Islet precursor cell (in vitro differentiated cells): ENCODE measurements around the gene MAP4K3.

Experiments
- DNase-seq: peaks from one replicate; pipeline ENCODE4 v3.0.0-alpha.2; 2018

MAP4K3 gene

DNA sequence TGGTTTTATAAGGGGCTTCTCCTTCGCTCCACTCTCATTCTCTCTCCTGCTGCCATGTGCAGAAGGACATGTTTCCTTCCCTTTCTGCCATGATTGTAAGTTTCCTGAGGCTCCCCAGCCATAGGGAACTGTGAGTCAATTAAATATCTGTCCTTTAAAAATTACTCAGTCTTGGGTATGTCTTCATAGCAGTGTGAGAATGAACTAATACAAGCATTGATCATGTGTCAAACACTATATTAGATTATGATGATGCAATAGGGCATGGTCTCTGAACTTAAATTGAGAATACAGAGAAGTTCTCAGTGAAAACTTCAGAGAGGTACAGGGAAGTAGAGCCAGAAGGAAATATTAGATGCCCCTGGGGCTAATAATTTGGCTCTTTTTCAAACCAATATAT, 5.9 kb upstream of the MAP4K3 start:
- no peak for DNase-seq

DNA sequence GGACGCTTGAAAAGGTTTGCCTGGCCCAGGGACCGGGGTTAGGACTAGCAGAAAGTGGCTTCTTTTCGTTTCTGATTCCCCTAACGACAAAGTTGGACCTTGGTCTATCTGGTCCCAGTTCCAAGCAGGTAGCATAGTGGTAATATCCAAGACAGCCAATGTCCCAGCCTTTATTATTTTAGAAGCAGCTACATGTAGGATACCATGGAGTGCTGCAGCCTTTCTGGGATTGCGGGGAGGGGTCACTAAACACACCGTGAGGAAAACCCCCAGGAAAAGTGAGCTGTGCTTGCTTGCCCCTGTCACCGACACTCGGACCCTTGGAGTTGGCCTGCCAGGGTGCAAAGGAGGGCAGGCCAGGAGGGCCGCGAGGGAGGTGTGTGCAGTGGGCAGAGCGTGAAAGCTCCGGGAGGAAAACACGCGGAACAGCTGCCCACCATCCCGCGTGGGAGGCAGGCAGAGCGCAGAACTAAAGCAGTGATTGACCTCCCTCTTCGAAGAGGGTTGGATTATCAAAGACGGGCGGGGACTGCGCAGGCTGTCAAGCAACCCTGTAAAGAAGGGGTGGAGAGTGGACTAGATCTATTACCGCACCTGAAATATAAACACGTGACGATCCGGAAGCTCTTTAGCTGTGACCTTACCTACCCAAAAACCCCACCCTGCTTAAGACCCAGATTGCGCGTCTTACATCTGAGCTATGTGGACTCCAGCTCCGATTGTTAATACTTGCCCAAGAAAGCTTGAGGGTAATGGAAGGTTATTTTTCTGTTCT, 624 bp upstream of the MAP4K3 start:
- peak; percentile 64 for DNase-seq

DNA sequence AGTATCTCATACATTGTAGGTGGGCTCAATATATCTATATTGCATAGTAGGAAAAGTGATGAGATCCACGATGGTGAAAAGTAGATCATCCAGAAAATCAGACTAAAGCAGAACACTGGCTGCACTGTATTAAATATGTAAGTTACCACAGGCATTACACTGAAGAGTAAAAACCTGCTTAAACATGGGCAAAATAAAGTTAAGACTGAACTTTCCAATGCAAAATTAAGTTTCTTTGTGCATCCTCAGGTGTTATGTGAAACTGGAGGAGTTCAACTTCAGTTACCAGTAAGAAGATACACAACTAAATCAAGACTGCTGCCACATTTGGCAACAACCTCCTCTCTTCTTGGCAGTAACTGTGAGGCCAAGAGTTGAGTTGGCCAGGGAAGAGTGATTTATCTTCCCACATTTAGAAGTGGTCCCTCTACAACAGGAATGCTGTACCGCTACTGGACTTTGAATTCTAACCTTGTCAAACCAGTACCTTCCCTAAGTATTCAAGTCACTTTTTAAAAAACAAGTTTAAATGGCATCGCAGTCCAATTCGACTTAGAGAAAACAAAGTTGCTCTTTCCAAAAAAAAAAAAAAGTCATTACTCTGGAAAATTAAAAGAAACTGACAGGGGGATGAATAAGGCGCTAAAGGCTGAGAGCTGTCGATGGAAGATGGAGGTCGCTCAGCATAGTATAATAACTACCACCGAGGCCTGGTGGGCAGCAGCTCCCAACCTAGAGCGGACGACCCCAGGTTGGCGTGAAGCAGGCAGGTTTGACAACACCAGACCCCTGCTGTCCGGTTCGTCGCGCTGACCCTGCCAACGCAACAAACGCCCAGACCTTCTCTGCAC, 1.1 kb downstream of the MAP4K3 start:
- no peak for DNase-seq

DNA sequence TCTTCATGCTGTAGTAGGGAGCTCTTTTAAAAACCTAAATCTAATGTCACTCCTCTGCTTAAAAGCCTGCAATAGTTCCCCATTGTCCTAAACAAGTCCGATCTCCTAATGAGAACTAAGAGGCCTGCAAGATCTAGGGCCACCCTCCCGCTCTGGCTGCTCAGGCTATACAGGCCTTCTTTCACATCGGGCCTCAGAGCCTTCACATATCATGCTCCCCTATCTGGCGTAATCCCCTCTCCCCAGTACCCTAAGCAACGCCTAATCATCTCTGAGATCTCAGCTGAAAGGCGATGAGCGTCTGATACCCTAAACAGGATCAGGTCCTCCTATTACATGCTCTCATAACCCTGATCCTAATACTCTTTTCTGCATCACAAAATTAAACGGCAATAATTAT, 1.9 kb downstream of the MAP4K3 start:
- no peak for DNase-seq

DNA sequence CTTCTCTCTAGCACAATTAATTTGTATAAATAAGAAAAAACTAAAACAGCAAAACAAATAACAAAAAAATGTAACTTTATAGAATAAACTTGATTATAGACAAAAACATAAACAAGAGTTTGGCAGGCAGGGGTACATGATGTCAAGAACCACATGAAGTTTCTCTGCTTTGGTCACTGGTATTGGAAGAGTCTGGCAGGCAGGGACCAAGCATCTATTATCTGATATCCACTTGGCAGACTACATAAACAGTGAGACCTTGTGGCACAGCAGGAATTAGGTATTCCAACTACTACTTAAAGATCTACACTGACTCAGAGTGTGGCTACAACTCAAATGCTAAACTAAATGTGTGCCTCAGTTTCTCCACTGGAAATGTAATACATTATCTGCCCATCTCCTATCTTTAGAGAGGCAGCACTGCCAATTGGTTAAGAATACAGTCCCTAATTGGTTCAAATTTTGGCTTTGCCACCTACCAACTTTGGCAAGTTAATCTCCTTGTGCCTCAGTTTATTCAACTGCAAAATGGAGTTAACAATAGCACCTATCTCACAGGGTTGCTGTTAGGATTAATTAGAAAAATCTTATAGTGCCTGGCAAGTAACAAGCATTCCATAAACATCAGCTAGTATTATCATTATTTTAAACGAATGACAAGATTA, 2.7 kb downstream of the MAP4K3 start:
- DNase-seq, result no peak

DNA sequence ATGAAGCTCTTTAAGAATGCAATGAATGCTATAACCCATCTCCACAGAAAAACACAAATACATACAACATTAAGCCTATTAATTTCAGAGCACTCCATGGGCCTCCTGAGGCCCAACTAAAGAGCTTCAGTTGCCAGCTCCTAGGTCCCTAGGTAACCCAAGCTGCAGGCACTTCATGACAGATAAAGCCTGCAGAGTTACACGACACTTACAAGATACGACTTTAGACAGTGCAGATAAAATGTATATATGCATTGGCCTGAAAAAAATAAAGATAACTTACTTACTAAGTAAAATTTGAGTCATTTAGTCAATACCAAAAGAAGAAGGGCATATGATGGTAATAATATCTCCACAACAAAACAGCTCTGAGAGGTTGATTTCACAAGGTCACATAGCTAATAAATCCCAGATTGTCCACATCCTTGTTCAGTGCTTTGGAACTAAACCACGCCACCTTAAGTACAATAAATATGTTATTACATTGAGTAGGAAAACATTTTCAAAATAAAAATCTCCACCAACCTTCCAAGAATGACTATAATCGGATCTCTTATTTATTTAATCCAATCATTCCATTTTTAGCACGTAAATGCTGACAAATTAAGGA, 3.4 kb downstream of the MAP4K3 start:
- no peak for DNase-seq

DNA sequence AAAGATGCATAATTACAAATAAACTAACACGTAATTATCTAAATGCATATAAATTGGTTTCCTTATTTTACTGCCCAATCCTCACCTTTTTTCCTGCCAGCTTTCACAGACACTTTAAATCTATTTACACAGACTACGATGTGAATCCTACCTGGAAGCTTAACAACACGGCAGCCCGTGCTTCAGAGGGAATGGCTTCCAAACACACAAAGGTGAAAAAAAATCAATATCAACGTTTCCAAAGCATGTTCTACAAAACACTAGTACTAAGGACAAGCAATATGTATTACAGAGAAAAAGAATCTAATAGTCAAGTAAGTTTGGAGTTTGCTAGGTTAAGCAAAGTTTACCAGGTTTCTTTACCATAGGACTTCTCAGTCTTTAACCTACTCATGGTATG, 4.4 kb downstream of the MAP4K3 start:
- no peak for DNase-seq

DNA sequence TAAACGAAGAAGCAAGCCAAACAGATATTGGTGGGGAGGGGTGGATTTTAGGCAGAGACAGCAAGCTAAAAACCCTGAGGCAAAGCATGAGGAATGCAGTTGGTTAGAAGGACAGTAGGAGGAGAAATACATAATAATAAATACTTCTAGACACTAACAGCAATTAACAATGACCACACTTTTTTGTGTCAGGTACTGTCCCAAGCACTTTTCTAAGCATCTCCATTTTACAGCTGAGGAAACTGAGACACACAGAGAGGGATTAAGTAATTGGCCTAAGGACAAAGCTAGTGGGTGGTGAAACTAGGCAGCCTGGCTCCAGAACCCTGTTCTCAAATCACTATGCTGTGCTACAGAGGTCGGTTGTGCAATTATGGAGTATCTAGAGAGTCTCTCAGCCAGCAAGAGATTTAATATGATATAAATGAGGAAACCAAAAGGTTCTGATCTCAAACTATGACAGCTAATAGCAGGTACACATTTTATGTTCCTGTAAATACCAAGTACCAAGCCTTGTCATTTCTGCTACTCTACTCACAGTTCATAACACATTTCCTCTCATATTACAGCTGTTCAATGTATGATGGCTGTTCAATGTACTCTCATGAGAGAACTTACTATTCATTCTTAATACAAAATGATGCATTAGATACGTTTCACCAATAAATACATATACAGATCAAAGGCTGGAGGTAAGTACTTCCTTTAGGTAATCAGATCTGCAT, 5.3 kb downstream of the MAP4K3 start:
- DNase-seq, result peak; percentile 66

DNA sequence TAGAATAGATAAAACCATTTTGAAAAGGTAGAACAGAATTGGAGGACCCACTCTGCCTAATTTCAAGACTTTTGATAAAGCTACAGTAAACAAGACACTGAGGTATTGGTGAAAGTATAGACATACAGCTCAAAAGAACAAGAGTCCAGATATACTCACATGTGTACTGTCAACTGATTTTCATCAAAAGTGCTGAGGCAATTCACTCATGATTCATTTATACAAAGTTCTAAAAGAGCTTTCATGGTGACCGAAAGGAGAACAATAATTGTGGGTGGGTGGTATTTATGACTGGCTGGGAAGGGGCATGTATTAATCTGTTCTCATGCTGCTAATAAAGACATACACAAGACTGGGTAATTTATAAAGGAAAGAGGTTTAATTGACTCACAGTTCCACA, 7.3 kb downstream of the MAP4K3 start:
- no peak for DNase-seq

DNA sequence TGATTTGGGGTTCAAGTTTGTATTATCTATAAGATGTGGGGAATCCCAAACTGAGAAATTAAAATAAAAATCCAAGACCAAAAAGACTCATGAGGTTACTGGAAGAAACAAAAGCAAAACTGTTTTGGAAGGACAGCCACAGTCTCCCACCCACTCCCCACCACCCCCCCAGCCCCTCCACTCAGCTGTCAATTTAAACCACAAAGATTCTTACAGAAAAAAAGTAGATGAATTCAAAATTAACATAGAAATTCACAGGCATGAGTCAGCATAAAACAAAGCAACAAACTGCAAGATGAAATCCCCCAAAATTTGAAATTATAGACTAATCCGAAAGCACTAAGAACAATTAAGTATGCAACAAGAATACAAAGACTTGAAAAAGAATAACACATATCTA, 12.1 kb downstream of the MAP4K3 start:
- no peak for DNase-seq

DNA sequence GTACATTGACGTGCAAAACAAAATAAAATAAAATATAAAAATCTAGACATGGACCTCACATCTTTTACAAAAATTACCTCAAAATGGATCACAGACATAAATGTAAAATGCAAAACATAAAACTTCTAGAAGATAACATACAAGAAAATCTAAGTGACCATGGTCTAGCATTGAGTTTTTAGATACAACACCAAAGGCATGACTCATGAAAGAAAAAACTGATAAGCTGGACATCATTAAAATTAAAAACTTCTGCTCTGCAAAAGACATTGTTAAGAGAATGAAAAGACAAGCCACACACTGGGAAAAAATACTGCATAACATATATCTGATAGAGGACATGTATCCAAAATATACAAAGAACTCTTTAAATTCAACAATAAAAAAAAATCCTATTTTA, 14.4 kb downstream of the MAP4K3 start:
- no peak for DNase-seq

DNA sequence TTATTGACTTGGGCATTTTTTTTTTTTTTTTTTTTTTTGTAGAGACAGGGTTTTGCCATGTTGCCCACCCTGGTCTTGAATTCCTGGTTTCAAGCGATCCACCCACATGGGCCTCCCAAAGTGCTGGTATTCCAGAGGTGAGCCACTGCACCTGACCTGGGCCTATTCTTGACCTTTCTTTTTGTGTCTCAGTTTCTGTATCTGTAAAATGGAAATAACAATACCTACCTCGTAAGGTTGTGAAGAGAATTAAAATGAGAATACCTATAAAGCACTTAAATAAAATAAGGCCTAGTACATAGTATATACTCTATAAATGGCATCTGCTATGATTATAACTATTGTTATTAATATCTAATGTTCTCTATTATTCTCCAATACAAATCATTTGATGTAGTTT, 15.7 kb downstream of the MAP4K3 start:
- DNase-seq, result no peak

DNA sequence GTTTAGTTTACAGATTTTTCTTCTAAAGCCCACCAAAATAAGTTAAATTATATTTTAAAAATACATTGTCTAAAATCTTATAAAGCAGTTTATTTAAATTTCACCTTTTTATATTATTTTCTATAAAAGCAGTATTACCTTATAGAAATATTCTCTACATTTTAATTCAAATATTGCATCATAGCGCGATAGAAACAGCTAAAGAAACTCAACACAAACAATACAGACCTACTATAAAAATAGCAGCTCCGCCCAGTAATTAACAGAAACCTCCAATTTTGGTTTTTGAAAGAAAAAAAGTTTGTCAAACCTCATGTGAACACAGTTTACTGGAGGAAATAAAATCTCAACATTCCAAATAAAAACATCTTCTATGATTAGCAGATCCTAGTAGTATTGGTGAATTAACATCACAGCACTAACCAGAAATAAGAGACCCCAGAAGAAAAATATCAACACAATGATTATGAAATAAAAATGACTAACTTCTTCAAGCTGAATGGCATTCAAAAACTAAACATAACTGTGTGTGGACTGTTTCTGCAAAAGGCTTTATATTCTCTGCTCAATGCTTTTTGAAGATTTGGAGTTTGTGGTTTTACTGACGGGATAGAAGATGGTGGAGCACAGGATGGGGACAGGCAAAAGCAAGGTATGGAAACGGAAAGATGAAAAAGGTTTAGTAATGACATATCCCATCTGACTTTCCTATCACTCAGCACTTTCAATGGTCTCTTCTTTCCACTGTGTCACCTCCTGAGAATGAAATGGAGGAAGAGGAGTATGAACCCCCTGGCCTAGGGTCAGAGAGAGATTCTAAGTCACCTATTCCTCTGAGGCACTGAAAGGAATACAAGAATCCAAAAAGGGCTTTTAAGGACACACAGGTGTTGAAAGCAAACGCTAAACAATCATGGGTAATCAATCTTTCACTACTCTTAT, 17.5 kb downstream of the MAP4K3 start:
- no peak for DNase-seq

DNA sequence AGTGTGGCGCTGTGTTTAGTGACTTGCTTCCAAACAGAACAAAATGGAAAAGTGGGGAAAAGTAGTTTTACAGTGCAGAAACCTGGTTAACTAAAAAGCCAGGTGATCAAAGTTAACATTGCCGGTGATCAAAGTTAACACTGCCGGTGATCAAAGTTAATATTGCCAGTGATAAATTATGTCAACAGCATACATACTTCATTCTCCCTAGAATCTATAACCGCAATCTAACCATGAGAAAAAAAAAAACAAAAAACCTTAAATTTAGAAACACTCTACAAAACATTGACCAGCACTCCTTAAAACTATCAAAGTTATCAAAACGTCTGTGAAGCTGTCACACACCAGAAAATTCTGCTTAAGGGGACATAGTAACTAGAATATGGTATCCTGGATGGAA, 18.6 kb downstream of the MAP4K3 start:
- no peak for DNase-seq

DNA sequence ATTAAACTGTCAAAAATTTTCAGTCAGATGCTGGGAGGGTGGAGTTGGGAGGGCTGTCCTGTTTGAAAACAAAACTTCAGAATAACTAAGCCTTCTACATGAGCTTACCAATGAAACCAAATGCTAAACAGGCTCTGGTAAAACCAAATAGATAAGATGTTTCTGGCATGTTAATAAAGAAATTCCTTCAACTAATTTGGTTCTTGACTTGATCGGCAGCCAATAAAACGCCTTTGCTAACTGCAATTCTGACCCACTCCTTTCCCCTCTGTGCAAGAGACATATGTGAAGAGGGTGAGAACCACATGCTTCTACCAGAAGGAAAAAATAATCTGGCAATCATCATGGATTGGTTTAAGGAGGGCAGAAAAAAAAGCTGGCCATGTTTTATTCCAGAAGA, 20.9 kb downstream of the MAP4K3 start:
- DNase-seq, result no peak

DNA sequence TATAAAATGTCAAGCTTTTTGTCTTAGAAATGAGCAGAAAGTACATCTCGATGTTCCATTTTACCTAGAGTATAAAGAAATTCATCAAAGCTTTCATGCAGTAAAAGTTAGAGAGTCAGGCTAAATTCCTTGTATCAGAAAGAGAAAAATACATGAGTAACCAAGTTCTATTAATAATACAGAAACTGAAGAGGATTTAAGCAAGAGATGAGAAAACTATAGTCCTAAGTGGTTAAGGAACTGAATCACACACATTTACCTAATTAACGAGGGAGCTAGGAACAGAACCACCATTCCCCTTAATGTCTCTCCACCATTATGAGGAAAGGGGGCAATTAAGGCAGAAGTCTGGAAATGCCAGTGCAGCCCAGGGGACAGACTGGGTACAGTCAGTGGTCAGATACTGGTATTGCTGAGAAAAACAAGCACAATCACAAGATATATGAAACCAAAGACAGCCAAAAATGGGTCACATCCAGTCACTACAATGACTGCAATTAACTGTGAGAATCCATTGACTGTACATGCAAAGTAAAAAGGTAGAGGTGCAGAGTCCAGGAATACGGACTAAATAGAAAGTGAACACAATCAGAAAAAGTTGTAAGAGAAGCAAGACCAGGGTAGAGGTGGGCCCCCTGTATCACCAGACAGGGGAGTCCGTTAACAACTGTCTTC, 23.9 kb downstream of the MAP4K3 start:
- peak; percentile 57 for DNase-seq

DNA sequence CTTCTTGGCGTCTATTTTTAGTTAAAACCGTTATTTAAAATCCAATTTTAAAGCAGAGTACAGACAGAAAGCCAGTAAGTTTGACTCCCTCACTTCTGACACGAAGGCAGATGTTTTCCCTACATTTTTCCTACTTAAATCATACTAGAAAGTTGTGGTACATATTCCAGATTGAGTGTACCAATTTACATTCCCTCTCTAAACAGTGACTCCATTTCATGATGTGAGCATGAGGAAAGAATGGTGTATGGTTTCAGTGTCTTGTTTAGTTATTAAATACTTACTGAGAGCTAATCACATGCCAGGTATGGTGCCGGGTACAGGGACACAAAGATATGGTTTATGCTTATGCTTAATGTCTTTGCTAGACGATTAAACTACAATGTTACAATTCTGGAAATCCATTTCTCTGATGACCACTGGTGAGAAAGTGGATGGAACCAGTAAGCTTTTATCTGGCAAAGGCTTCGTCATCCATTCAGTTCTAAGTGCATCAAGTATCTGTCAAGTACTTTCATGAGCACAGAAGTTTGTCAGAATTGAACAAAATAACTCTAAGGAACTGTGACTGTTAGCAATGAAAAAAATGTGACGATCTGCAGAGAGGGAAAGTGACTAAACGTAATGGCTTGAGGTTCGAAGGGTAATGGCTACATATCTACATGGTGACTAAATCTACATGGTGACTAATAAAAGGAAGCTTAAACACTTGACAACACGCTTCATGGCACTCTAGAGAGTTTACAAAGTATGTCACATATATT, 25.7 kb downstream of the MAP4K3 start:
- no peak for DNase-seq

DNA sequence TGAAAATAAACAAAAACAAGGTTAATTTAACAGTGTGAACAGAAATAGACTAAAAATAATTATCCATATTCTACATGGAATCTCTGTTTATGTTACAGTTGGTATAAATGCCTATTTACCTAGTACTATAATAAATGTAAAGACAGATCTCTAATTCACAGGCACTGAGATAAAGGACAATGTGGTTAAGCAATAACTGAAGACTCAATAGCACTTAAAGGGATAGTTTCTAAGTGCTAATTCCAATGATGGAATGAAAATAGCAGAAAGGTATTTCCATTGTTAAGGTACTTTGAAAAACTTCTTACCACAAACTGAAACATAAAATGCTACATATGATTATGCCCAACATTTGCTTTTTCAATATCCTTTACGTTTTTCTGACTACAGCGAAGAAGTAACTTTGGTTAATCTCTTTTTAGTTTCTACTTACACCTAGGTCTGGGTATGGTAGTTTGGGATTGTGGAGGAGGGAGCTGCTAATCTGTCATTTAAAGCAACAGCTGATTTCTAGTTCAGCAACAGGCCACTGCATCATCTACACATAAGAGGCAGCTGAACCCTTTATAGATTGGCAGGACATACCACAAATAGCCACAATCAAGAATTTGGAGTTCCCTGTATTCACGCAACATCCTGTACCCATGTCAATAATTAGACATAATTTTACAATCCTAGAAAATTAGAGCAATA, 27.2 kb downstream of the MAP4K3 start:
- no peak for DNase-seq

DNA sequence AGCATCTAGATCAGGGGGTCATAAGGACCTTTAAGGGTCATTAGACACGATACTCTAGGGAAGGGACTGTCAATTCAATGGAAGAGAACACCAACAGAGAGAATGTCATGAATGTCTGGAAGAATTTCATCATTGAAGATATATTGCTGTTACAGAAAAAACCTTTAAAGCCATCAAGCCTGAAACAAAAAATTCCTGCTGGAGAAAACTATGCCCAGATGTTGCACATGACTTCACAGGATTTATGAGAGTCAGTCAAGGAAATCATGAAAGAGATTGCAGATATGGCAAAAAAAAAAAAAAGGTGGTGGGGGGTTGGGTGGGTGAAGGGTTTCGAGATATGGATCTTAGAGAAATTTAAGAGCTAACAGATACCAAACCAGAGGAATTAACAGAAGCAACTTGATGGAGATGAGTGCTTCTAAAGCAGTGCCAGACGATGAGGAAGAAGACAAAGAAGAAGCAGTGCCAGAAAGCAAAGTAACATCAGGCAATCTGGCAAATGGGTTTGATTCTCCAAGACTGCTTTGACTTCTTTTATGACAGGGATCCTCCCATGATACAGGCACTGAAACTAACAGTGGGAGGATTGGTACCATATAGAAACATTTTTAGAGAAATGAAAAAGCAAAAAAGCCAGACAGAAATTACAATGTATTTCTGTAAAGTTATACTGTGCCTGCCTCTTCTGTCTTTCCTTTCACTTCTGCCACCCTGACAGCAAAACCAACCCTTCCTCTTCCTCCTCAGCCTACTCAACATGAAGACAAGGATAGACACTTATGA, 28.5 kb downstream of the MAP4K3 start:
- DNase-seq, result no peak
